Keratinocyte (primary cell): ENCODE results near the gene TEX38.

Source experiments
- EZH2 ChIP-seq: IDR thresholded peaks from one replicate; pipeline ENCODE4 v1.6.1; 2012; ENCODE audit warnings: inconsistent platforms, mild to moderate bottlenecking, low read length, moderate library complexity
- TF ChIP-seq, protein P1 (sequence below), 3 experiments: IDR thresholded peaks in 1 of 3; conservative IDR thresholded peaks in 1 of 3; optimal IDR thresholded peaks in 1 of 3; 2 replicates in 2 of 3; 3 replicates in 1 of 3; pipeline versions ENCODE3 to v1.5.1; 2011; ENCODE audit warnings: low read length in 3 of 3, mild to moderate bottlenecking in 3 of 3, moderate library complexity in 2 of 3, control low read depth in 1 of 3, inconsistent platforms in 1 of 3; ENCODE audit not compliant: insufficient read depth in 2 of 3; ENCODE audit errors: extremely low read depth in 1 of 3

GRCh38 chr1:46638921-46639320, 32.7 kb upstream of the TEX38 start:
- TF ChIP-seq, protein P1, sequence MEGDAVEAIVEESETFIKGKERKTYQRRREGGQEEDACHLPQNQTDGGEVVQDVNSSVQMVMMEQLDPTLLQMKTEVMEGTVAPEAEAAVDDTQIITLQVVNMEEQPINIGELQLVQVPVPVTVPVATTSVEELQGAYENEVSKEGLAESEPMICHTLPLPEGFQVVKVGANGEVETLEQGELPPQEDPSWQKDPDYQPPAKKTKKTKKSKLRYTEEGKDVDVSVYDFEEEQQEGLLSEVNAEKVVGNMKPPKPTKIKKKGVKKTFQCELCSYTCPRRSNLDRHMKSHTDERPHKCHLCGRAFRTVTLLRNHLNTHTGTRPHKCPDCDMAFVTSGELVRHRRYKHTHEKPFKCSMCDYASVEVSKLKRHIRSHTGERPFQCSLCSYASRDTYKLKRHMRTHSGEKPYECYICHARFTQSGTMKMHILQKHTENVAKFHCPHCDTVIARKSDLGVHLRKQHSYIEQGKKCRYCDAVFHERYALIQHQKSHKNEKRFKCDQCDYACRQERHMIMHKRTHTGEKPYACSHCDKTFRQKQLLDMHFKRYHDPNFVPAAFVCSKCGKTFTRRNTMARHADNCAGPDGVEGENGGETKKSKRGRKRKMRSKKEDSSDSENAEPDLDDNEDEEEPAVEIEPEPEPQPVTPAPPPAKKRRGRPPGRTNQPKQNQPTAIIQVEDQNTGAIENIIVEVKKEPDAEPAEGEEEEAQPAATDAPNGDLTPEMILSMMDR (optimal IDR thresholded peaks at IDR 0.05 in 1 of 3, IDR thresholded peaks at IDR 0.05 in 1 of 3, conservative IDR thresholded peaks at IDR 0.05 in 1 of 3; ENCODE audit: extremely low read depth in 1 of 3, insufficient read depth in 2 of 3, low read length in 3 of 3) = no peak
- no peak for TF ChIP-seq EZH2
